ENCODE results near the gene MTTP. TPM values are rescaled to one million over a fixed set of nuclear protein-coding genes. Genes with fewer than 3 reads are reported as not detected.

Gene MTTP
- total and polyA plus RNA-seq, 8 donors = 0.21 to 1.2 (median 0.66) TPM

- Histone ChIP-seq H3K36me3 (no peaks in the 10 kb centered on the region), H3K4me1 (no peaks in the 10 kb centered on the region), H3K27me3 (no peaks in the 10 kb centered on the region), H3K4me3 (no peak overlapping the region), H3K27ac (no peak overlapping the region), H3K9me3 (no peaks in the 10 kb centered on the region)
- ATAC-seq (no peak), DNase-seq (no peak)
- no peak for TF ChIP-seq CTCF (IDR thresholded peaks at IDR 0.05)
- intact Hi-C loops (cut with DNase I) = no loop called here
Measured at GRCh38 chr4:99617374-99617773, 42.8 kb downstream of the MTTP start.

GRCh38 chr4:99622341-99622740 lies 47.7 kb downstream of the MTTP start:
- Histone ChIP-seq H3K4me3 (no peak overlapping the region), H3K36me3 (no peaks in the 10 kb centered on the region), H3K27ac (no peak overlapping the region), H3K4me1 (no peaks in the 10 kb centered on the region), H3K9me3 (no peaks in the 10 kb centered on the region), H3K27me3 (no peaks in the 10 kb centered on the region)
- DNase-seq = no peak
- no peak for TF ChIP-seq CTCF (IDR thresholded peaks at IDR 0.05)
- no peak for ATAC-seq
- intact Hi-C loops (cut with DNase I) = no loop called here

GRCh38 chr4:99624141-99624719 lies 49.6 kb downstream of the MTTP start:
- Histone ChIP-seq H3K9me3 (no peaks in the 10 kb centered on the region), H3K27me3 (no peaks in the 10 kb centered on the region), H3K36me3 (no peaks in the 10 kb centered on the region), H3K4me1 (no peaks in the 10 kb centered on the region), H3K27ac (no peak overlapping the region), H3K4me3 (no peak overlapping the region)
- ATAC-seq (peak; percentile 67), DNase-seq (peak in 2 of 4 donors; percentile 85 to 90)
- intact Hi-C loops (cut with DNase I) = no loop called here
- TF ChIP-seq CTCF (IDR thresholded peaks at IDR 0.05) = no peak

- Histone ChIP-seq H3K27ac (no peak overlapping the region), H3K4me3 (no peak overlapping the region), H3K4me1 (no peaks in the 10 kb centered on the region), H3K9me3 (no peaks in the 10 kb centered on the region), H3K27me3 (no peaks in the 10 kb centered on the region), H3K36me3 (no peaks in the 10 kb centered on the region)
- no peak for TF ChIP-seq CTCF (IDR thresholded peaks at IDR 0.05)
- ATAC-seq (no peak), DNase-seq (no peak)
- intact Hi-C loops (cut with DNase I) = no loop called here
Measured at GRCh38 chr4:99625369-99625768, 50.7 kb downstream of the MTTP start.

- Histone ChIP-seq H3K27me3 (no peaks in the 10 kb centered on the region), H3K27ac (no peak overlapping the region), H3K4me1 (no peaks in the 10 kb centered on the region), H3K4me3 (no peak overlapping the region), H3K9me3 (no peaks in the 10 kb centered on the region), H3K36me3 (no peaks in the 10 kb centered on the region)
- DNase-seq (no peak), ATAC-seq (no peak)
- intact Hi-C loops (cut with DNase I) = no loop called here
- no peak for TF ChIP-seq CTCF (IDR thresholded peaks at IDR 0.05)
Measured at GRCh38 chr4:99628040-99628439, 53.4 kb downstream of the MTTP start.

All from left lung (tissue), 10 donors.